GM12864 (cell line): ENCODE data around the gene RGR.

Experiments used
- DNase-seq: peaks from one replicate; pipeline ENCODE4 v3.0.0-alpha.2; 2011; ENCODE audit warnings: low read depth
- H3K4me3 ChIP-seq: 2 replicates; pipeline ENCODE4 v1.5.1; 2011; ENCODE audit warnings: mild to moderate bottlenecking, low read depth, low read length, control low read depth
- CTCF ChIP-seq: IDR thresholded peaks from 2 replicates; pipeline ENCODE4 v1.5.1; 2011; ENCODE audit warnings: low read depth, mild to moderate bottlenecking, moderate library complexity, low read length, control low read depth, inconsistent platforms; ENCODE audit errors: missing control alignments

RGR gene

GRCh38 chr10:84208023-84208422 is 36.8 kb upstream of the RGR start:
- DNase-seq = no peak
- no peak for TF ChIP-seq CTCF

GRCh38 chr10:84211566-84211965 is 33.3 kb upstream of the RGR start:
- DNase-seq = no peak
- TF ChIP-seq CTCF = no peak
- H3K4me3 ChIP-seq = no peak overlapping the region

More at GRCh38 chr10:84208023-84208422, 36.8 kb upstream of the RGR start:
- no peak overlapping the region for H3K4me3 ChIP-seq

GRCh38 chr10:84212014-84212413 is 32.8 kb upstream of the RGR start:
- TF ChIP-seq CTCF = no peak
- no peak for DNase-seq
- no peak overlapping the region for H3K4me3 ChIP-seq

- no peak for DNase-seq
- TF ChIP-seq CTCF = no peak
These were observed 31.8 kb upstream of the RGR start for GRCh38 chr10:84213076-84213475.

GRCh38 chr10:84214046-84214572 is 30.7 kb upstream of the RGR start:
- no peak for TF ChIP-seq CTCF
- H3K4me3 ChIP-seq = no peak overlapping the region
- DNase-seq = no peak

More at GRCh38 chr10:84213076-84213475, 31.8 kb upstream of the RGR start:
- H3K4me3 ChIP-seq = no peak overlapping the region

GRCh38 chr10:84214612-84215235 is 30.1 kb upstream of the RGR start:
- no peak for DNase-seq
- TF ChIP-seq CTCF = peak; percentile 77
- H3K4me3 ChIP-seq = no peak overlapping the region

DNA sequence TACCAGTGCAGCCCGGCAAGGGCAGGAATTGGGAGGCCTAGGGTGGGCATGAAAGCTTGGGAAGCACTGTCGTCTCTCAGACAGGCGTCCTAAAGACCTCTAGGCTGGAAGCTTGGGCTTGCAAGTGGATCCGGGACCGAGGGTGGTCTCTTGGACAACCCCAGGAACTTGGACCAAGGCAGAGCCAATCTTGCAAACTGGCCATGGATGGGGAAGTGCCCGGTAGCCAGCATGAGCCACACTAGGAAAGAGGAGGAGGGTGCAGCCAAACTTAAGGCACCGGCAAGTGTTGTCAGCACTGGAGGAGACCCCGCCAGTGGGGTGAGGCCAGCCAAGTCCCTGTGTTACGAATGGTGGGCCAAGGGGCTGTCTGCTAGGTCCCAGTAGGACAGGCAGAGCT is 28.0 kb upstream of the RGR start:
- no peak for DNase-seq
- TF ChIP-seq CTCF = no peak
- no peak overlapping the region for H3K4me3 ChIP-seq
